ENCODE data around the gene PRIM2. TPM values are rescaled to one million over a fixed set of nuclear protein-coding genes. Genes with fewer than 3 reads are reported as not detected.

Gene PRIM2
- total and polyA plus RNA-seq, 9 of the 15 experiments (the other 6 are each of a cell fraction or from before 2014, with no cell fraction given), result 19.8 to 57.5 (median 33.4) TPM

- TF ChIP-seq TFE3 (CRISPR knock-in tag; IDR thresholded peaks at IDR 0.05), result no peak
- TF ChIP-seq ERF (CRISPR knock-in tag; IDR thresholded peaks at IDR 0.05), result no peak
- TF ChIP-seq FOXJ3 (CRISPR knock-in tag; IDR thresholded peaks at IDR 0.05), result no peak
- TF ChIP-seq ZNF436 (CRISPR knock-in tag; IDR thresholded peaks at IDR 0.05), result no peak
- no peak for TF ChIP-seq CCAR2 (IDR thresholded peaks at IDR 0.05; ENCODE audit: low read depth, low read length)
- no peak; the same call in 1 of the 2 replicates for TF ChIP-seq SMARCA4 (IDR thresholded peaks at IDR 0.05)
- no peak for TF ChIP-seq CBFA2T2 (conservative IDR thresholded peaks at IDR 0.05)
- no peak for TF ChIP-seq ZC3H11A (IDR thresholded peaks at IDR 0.05; ENCODE audit: low read depth, low read length)
- TF ChIP-seq ZNF75A (CRISPR knock-in tag; IDR thresholded peaks at IDR 0.05), result no peak
- TF ChIP-seq TGIF2 (CRISPR knock-in tag; IDR thresholded peaks at IDR 0.05), result no peak
- TF ChIP-seq HBP1 (CRISPR knock-in tag; IDR thresholded peaks at IDR 0.05), result peak; percentile 82
- no peak for TF ChIP-seq STAT5B (CRISPR knock-in tag; IDR thresholded peaks at IDR 0.05)
- TF ChIP-seq HNRNPH1 (optimal IDR thresholded peaks at IDR 0.05; ENCODE audit: low read depth, low read length), result no peak
- no peak for TF ChIP-seq VEZF1 (CRISPR knock-in tag; IDR thresholded peaks at IDR 0.05)
- TF ChIP-seq, protein P1, sequence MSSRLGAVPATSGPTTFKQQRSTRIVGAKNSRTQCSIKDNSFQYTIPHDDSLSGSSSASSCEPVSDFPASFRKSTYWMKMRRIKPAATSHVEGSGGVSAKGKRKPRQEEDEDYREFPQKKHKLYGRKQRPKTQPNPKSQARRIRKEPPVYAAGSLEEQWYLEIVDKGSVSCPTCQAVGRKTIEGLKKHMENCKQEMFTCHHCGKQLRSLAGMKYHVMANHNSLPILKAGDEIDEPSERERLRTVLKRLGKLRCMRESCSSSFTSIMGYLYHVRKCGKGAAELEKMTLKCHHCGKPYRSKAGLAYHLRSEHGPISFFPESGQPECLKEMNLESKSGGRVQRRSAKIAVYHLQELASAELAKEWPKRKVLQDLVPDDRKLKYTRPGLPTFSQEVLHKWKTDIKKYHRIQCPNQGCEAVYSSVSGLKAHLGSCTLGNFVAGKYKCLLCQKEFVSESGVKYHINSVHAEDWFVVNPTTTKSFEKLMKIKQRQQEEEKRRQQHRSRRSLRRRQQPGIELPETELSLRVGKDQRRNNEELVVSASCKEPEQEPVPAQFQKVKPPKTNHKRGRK (tag; IDR thresholded peaks at IDR 0.05), result no peak
- TF ChIP-seq ESRRB (CRISPR knock-in tag; IDR thresholded peaks at IDR 0.05; ENCODE audit: borderline replicate concordance), result no peak
- no peak for TF ChIP-seq PPARD (CRISPR knock-in tag; IDR thresholded peaks at IDR 0.05)
- TF ChIP-seq RAD21 (CRISPR knock-in tag; conservative IDR thresholded peaks at IDR 0.05 in 1 of 2, IDR thresholded peaks at IDR 0.05 in 1 of 2), result peak; percentile 95 to 97
- TF ChIP-seq HDAC2 (IDR thresholded peaks at IDR 0.05), result 0 out of 2 replicates have a peak, but pooled peaks have one; percentile 73
- TF ChIP-seq MEF2D (tag; conservative IDR thresholded peaks at IDR 0.05; ENCODE audit: low read depth), result no peak
- no peak for TF ChIP-seq NFXL1 (CRISPR knock-in tag; IDR thresholded peaks at IDR 0.05)
- TF ChIP-seq, protein P2, sequence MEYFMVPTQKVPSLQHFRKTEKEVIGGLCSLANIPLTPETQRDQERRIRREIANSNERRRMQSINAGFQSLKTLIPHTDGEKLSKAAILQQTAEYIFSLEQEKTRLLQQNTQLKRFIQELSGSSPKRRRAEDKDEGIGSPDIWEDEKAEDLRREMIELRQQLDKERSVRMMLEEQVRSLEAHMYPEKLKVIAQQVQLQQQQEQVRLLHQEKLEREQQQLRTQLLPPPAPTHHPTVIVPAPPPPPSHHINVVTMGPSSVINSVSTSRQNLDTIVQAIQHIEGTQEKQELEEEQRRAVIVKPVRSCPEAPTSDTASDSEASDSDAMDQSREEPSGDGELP (CRISPR knock-in tag; IDR thresholded peaks at IDR 0.05; ENCODE audit: borderline replicate concordance), result peak; percentile 51; the same call in 1 of the 2 replicates
- no peak for TF ChIP-seq PHB (CRISPR knock-in tag; IDR thresholded peaks at IDR 0.05)
- peak; percentile 40; the same call in 1 of the 2 replicates for TF ChIP-seq RNF2 (IDR thresholded peaks at IDR 0.05)
Observed at GRCh38 chr6:57316581-57317059, 810 bp upstream of the PRIM2 start (continued).
